NCI-H1930 (cell line): ENCODE measurements around the gene KCNQ2.

Source experiments
- DNase-seq, 2 experiments: peaks; one replicate each; lab custom pipeline; 2025; lab: John Stamatoyannopoulos, UW

The KCNQ2 gene

DNA sequence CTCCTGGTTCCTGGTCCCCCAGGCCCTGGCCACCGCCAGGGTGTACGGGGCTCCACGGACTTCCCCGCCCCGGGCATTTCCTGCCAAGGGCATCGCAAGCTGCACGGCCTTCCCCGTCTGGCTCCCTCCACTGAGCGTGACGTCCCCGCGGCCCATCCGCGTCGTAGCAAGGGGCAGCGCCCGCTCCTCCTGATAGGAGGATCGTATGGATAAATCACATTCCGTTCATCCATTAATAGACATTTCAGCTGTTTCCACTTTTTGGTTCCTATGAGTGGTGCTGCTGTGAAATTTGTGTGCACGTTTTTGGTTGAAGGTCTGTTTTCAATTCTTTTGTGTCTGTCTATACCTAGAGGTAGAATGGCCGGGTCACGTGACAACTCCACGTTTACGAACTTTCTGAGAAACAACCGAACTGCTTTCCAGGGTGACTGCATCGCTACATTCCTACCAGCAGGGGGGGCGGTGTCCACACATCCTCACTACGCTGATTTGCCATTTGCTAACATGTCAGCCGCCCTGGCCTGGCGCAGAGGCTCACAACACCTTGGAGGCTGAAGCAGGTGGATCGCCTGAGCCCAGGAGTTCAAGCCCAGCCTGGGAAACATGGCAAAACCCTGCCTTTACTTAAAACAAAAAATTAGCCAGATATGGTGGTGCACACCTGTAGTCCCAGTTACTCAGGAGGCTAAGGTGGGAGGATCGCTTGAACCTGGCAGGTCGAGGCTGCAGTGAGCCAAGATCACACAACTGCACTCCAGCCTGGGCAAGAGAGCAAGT lies 37.7 kb downstream of the KCNQ2 start:
- peak; percentile 51 to 63 for DNase-seq

DNA sequence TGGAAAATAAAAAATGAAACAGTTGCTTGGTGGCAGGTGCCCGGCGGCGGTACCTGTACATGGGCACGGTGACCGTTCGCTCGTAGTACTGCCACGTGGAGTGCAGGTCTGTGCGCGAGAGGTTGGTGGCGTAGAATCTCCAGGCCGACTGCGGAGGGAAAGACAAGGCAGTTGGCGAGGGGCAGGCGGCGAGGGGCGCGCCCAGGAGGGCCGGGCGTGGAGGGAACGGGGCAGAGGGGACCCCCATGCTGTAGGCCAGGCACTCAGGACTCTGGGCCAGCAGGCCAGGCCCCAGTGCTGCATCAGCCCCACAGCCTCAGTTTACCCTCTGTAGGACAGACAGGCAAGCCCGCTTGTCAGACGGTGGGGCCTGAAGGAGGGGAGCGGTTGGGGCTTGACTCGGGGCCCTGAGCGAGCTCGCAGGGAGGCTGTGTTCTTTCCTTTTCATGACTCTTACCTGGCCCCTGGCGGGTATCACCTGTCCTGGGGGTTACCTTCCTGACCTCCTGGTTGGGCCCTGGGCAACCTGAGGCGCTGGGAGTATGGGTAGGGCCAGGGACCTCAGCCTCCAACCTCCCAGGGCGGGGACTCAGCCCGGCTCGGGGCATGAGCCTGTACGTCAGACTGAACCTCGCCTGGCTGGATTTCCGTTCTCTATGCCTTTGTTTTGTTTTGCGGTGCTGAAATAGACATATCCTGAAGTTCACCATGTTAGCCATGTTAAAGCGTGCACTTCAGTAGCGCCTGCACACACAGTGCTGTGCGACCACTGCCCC lies 38.5 kb downstream of the KCNQ2 start:
- no peak for DNase-seq

DNA sequence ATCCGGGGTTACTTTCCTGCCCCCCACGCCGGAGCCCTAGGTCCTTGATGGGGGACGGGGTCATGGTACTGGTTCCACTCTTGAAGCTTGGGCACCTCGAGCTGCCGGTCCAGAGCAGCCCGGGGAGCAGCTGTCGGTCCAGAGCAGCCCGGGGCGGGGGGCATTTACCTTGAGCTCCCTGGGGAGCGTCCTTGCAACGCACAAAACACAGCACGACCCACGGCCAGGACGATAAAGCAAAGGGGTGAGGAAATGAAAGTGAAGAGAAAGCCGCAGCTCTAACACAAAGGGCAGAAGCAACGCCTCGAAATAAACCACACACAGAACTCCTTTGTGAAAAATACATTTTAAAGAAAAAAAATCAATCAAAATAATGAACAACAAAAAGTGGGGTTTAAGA lies 39.1 kb downstream of the KCNQ2 start:
- no peak for DNase-seq

- DNase-seq: no peak
These were observed 39.7 kb downstream of the KCNQ2 start for GRCh38 chr20:63432577-63433325.

GRCh38 chr20:63431944-63432343 lies 40.5 kb downstream of the KCNQ2 start:
- DNase-seq: no peak

DNA sequence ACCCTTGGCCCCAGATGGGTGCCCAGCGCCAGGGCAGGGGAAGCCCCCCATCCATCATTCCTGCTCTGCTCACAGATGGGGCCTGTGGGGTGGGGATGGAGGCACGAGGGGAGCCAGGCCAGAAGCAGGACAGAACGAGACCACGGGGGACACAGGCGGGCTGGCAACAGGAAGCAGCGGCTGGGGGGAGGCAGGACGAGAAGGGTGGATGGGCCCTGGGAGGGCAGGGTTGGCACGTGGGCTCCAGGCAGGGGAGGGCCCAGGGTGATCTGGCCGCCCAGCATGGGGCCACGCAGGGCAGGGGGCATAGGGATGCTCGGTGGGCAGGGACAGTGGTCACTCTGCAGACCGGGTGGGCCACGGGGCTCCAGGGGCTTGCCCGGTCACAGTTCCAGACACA lies 41.6 kb downstream of the KCNQ2 start:
- no peak for DNase-seq

- no peak for DNase-seq
These were observed 42.5 kb downstream of the KCNQ2 start for GRCh38 chr20:63429992-63430391.

DNA sequence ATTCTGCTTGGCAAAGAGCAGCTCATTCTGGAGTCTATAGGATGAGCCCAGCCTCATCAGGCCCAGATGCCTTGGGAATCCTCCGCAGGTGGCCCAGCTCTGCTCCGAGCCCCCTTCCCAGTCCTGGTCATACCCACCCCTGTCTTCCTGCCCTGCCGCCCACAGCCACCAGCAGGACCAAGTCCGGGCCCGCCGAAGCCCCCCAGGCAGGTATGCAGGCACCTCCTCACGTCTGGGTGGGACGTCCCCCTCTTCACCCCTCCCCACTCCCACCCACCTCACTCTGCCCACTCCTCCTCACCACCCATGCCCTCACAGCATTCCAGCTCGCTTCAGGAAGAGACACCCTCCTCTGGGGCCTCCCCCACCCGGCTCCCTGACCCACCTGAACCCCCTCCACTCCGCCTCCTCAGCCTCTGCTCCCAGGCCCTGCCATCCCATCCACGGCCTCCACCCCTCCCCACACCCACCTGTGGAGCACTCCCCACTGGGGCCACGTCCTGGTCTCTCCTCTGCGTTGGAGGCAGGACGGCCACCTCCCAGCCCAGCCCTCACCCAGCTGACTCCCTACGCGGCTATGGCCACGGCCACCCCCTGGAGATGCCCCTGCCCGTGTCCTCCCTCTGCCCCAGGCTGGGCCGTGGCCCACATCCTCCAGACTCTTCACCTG lies 43.4 kb downstream of the KCNQ2 start:
- DNase-seq: no peak

DNA sequence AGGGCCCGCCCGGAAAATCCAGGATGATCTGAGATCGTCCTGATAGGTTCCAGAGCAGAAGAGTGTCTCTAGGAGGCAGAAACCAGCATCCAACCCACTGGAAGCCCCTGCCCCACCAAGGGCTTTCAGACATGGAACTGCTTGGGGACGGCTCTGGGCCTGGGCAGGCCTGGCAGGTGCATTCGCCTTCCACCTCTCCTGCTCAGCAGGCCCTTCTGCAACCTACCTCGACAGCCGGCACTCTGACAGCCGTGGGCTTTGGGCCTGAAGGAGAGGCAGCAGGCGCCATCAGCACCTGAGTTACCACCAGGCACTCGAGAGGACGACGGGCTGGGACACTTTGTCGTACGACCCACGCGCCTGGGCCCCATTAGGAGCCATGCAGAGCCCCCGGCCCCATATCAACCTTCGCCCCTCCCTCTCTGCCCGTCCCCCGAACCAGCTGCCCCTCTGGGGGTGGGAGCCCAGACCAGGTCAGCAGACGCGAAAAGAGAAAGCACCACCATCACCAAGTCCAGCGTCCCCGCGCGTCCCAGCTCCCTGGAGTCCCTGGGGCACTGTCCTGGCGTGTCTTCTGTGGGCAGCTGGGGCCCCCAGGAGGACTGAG lies 44.6 kb downstream of the KCNQ2 start:
- no peak for DNase-seq

- no peak for DNase-seq
These were observed 45.2 kb downstream of the KCNQ2 start for GRCh38 chr20:63427206-63427605.

GRCh38 chr20:63425846-63426485 lies 46.5 kb downstream of the KCNQ2 start:
- no peak for DNase-seq

DNA sequence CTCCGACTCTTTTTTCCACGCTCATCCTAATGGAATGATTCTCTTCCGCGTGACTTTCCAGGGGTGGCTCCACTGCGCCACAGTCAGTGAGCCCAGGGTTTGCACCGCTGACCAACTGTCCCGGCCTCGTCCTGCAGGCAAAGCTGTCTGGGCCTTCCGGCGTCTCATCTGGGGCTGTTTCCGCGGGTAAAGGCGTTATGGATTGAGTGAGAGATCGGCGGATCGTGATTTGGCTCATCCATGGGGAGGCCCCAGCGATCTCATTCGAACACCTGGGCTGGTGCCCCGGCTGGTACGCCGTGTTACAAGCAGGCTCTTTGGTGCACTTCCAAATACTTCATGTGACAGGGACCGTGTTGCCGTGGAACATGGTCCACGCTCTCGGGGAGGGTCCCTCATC lies 47.8 kb downstream of the KCNQ2 start:
- DNase-seq: no peak

- no peak for DNase-seq
These were observed 48.7 kb downstream of the KCNQ2 start for GRCh38 chr20:63423751-63424150.

GRCh38 chr20:63422653-63423052 lies 49.8 kb downstream of the KCNQ2 start:
- DNase-seq: no peak

GRCh38 chr20:63421913-63422312 lies 50.5 kb downstream of the KCNQ2 start:
- DNase-seq: no peak

DNA sequence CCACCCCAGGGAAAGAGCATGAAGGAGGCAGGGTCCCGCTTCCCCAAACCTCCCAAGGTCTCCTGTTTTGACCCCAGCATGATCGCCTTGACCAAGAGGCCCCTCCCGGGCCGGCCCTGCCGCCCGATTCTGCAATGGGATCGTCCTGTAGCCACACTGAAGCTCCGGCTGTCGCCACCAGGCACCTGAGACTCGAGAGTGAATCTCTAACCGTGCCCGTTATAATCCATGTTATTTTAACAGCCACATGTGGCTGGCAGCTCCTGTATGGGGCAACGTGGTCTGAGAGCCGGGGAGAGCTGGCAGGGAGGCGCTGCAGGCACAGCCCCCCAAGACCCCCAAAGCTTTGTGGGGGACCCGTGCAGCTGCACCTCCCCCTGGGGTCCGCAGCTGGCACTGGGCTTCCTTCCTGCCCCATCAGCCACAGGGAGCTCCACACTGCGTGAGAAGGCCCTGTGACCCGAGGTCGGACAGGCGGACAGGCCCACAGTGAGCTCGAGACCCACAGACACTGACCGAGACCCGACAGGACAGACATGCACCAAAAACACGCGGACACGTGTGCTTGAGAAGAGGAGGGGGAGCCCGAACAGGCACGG lies 51.3 kb downstream of the KCNQ2 start:
- no peak for DNase-seq

GRCh38 chr20:63420359-63421093 lies 51.9 kb downstream of the KCNQ2 start:
- DNase-seq: no peak

DNA sequence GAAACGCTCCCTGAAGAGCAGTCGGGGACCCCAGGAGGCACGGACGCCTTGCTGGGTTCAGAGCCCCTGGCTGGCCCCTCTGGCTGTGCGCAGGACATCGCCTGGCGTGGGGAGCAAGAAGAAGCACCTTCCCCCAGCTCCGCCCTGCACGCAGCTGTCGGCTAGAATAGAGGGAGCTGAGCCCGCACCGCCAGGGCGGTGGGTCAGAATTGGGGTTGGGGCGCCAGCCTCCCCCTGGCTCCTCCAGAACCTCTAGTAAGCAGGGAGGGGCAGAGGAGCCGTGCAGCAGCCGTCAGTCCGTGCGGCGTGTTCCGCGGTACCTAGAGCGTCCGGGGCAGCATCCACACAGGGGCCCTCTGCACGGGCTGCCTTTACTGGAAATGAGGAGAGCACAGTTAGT lies 53.2 kb downstream of the KCNQ2 start:
- no peak for DNase-seq

DNA sequence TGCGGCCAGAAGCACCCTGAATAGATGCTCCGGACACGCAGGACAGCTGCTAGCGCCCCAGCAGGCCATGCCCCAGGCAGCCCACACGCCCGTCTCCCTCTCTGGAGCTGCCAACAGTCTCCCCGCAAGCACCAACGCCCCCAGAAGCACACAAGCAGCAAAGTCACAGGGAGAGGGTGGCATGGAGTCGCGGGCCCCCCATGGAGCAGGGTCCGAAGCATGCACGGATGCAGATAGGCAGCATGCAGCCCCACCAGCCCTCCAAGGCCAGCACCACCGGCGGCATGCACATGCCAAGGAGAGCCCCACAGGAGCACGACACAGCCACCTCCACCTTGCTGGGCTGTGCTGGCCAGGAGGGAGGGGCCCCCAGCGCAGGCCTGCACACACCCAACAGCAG lies 53.8 kb downstream of the KCNQ2 start:
- DNase-seq: no peak

- DNase-seq: no peak
These were observed 54.7 kb downstream of the KCNQ2 start for GRCh38 chr20:63417738-63418120.
